ENCODE results near the gene KIAA1549. TPM values are rescaled to one million over a fixed set of nuclear protein-coding genes. Genes with fewer than 3 reads are reported as not detected.

The KIAA1549 gene
- total RNA-seq, 1 donor: 3.3 TPM

DNA sequence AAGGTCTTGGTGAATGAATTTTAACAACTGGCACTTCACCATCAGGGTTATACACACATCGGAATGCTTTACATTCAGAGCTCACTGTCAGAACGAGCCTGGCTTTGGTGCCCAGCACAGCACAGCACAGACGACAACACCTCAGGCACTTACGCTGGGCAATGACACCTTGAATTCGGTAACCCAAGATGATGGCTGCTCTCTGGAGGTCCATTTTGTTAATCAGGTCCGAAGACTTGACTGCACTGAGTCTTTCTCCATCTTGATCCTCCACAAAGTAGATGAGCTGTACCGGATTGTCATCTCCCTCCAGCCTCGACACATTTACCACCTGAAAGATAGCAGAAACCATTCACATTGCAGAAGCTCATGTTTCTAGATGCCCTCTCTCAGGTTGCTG, 82.4 kb downstream of the KIAA1549 start:
- Histone ChIP-seq H3K4me2 (ENCODE audit: insufficient read depth, low read length) (no peak overlapping the region), H3K9me3 (ENCODE audit: low read depth, low read length) (no peaks in the 10 kb centered on the region), H4K20me1 (ENCODE audit: insufficient read depth, low read length) (no peaks in the 10 kb centered on the region), H2AFZ (ENCODE audit: low read length) (no peak overlapping the region), H3K4me1 (ENCODE audit: insufficient read depth, low read length) (no peaks in the 10 kb centered on the region), H3K4me3 (ENCODE audit: insufficient read depth, low read length) (no peak overlapping the region), H3K79me2 (ENCODE audit: insufficient read depth, low read length) (no peaks in the 10 kb centered on the region), H3K27ac (ENCODE audit: low read depth, low read length) (no peak overlapping the region), H3K27me3 (ENCODE audit: insufficient read depth, low read length) (no peaks in the 10 kb centered on the region), H3K36me3 (ENCODE audit: insufficient read depth, low read length) (peaks cover 3% of the 10 kb centered on the region)
- TF ChIP-seq, protein P1, sequence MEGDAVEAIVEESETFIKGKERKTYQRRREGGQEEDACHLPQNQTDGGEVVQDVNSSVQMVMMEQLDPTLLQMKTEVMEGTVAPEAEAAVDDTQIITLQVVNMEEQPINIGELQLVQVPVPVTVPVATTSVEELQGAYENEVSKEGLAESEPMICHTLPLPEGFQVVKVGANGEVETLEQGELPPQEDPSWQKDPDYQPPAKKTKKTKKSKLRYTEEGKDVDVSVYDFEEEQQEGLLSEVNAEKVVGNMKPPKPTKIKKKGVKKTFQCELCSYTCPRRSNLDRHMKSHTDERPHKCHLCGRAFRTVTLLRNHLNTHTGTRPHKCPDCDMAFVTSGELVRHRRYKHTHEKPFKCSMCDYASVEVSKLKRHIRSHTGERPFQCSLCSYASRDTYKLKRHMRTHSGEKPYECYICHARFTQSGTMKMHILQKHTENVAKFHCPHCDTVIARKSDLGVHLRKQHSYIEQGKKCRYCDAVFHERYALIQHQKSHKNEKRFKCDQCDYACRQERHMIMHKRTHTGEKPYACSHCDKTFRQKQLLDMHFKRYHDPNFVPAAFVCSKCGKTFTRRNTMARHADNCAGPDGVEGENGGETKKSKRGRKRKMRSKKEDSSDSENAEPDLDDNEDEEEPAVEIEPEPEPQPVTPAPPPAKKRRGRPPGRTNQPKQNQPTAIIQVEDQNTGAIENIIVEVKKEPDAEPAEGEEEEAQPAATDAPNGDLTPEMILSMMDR (IDR thresholded peaks at IDR 0.05; ENCODE audit: extremely low read depth, low read depth, low read length): no peak
- DNase-seq (ENCODE audit: insufficient read length, low spot score, missing footprints): no peak

- DNase-seq (ENCODE audit: insufficient read length, low spot score, missing footprints): no peak
These were observed 82.9 kb downstream of the KIAA1549 start for GRCh38 chr7:138898255-138898654.

GRCh38 chr7:138895679-138896078, 85.5 kb downstream of the KIAA1549 start:
- H3K79me2 ChIP-seq (ENCODE audit: insufficient read depth, low read length): no peaks in the 10 kb centered on the region
- no peaks in the 10 kb centered on the region for H3K27me3 ChIP-seq (ENCODE audit: insufficient read depth, low read length)
- no peak overlapping the region for H2AFZ ChIP-seq (ENCODE audit: low read length)
- H3K36me3 ChIP-seq (ENCODE audit: insufficient read depth, low read length): peaks cover 3% of the 10 kb centered on the region
- TF ChIP-seq, protein P1 (IDR thresholded peaks at IDR 0.05; ENCODE audit: extremely low read depth, low read depth, low read length): no peak
- no peak overlapping the region for H3K27ac ChIP-seq (ENCODE audit: low read depth, low read length)
- H4K20me1 ChIP-seq (ENCODE audit: insufficient read depth, low read length): no peaks in the 10 kb centered on the region
- no peak overlapping the region for H3K4me3 ChIP-seq (ENCODE audit: insufficient read depth, low read length)
- H3K9me3 ChIP-seq (ENCODE audit: low read depth, low read length): no peaks in the 10 kb centered on the region
- DNase-seq (ENCODE audit: insufficient read length, low spot score, missing footprints): no peak
- no peaks in the 10 kb centered on the region for H3K4me1 ChIP-seq (ENCODE audit: insufficient read depth, low read length)
- H3K4me2 ChIP-seq (ENCODE audit: insufficient read depth, low read length): no peak overlapping the region

More at GRCh38 chr7:138898255-138898654, 82.9 kb downstream of the KIAA1549 start:
- H3K4me3 ChIP-seq (ENCODE audit: insufficient read depth, low read length): no peak overlapping the region
- H3K27ac ChIP-seq (ENCODE audit: low read depth, low read length): no peak overlapping the region
- no peak overlapping the region for H2AFZ ChIP-seq (ENCODE audit: low read length)
- TF ChIP-seq, protein P1 (IDR thresholded peaks at IDR 0.05; ENCODE audit: extremely low read depth, low read depth, low read length): no peak
- no peaks in the 10 kb centered on the region for H3K27me3 ChIP-seq (ENCODE audit: insufficient read depth, low read length)
- peaks cover 3% of the 10 kb centered on the region for H3K36me3 ChIP-seq (ENCODE audit: insufficient read depth, low read length)
- H3K79me2 ChIP-seq (ENCODE audit: insufficient read depth, low read length): no peaks in the 10 kb centered on the region
- H3K9me3 ChIP-seq (ENCODE audit: low read depth, low read length): no peaks in the 10 kb centered on the region
- no peaks in the 10 kb centered on the region for H4K20me1 ChIP-seq (ENCODE audit: insufficient read depth, low read length)
- H3K4me2 ChIP-seq (ENCODE audit: insufficient read depth, low read length): no peak overlapping the region
- no peaks in the 10 kb centered on the region for H3K4me1 ChIP-seq (ENCODE audit: insufficient read depth, low read length)

GRCh38 chr7:138893258-138893657, 87.9 kb downstream of the KIAA1549 start:
- Histone ChIP-seq H4K20me1 (ENCODE audit: insufficient read depth, low read length) (no peaks in the 10 kb centered on the region), H3K4me2 (ENCODE audit: insufficient read depth, low read length) (no peak overlapping the region), H2AFZ (ENCODE audit: low read length) (no peak overlapping the region), H3K4me1 (ENCODE audit: insufficient read depth, low read length) (no peaks in the 10 kb centered on the region), H3K27ac (ENCODE audit: low read depth, low read length) (no peak overlapping the region), H3K36me3 (ENCODE audit: insufficient read depth, low read length) (peaks cover 3% of the 10 kb centered on the region), H3K27me3 (ENCODE audit: insufficient read depth, low read length) (no peaks in the 10 kb centered on the region), H3K4me3 (ENCODE audit: insufficient read depth, low read length) (no peak overlapping the region), H3K9me3 (ENCODE audit: low read depth, low read length) (no peaks in the 10 kb centered on the region), H3K79me2 (ENCODE audit: insufficient read depth, low read length) (no peaks in the 10 kb centered on the region)
- TF ChIP-seq, protein P1 (IDR thresholded peaks at IDR 0.05; ENCODE audit: extremely low read depth, low read depth, low read length): no peak
- no peak for DNase-seq (ENCODE audit: insufficient read length, low spot score, missing footprints)

Measured in osteoblast (primary cell).